Measurements from ENCODE around the gene KLHL26.

DNA sequence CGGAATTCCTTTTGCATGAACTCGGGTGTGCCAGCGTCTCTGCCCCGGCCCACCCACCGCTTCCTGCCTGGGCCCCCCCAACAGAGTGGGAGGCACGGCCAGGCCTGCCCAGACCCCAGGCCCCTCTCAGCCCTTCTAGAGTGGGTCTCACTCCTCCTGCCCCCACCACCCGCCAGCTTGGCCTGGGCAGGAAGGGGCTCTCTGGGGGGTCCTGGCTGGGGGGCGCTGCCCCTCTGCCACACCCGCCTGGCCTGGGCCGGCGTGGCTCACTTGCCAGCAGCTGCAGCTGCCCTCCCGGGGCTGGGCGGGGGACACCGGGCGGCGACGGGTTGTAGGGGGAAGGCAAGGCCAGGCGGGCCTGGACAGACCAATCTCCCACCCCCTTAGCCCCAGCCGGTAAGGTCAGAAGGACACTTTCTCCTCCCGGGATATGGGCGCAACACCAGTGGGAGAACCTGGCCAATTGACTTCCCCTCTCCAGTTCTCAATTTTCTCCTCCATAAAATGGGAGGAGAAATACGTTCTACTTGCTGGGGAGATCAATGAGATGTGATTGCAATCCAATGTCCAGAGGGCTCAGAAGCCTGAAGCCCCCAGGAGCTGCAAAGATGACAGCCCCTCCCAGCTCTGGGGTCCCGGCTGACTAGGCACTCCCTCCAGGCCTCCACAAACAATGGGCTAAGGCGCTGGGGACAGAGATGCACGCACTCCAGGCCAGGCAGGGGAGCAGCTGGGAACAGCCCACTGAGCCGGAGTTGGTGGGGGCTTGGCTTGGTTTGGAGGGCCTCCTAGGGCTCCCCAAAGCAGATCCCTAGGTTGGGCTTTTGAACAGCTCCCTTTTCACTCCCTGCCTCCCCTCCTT, 32.6 kb upstream of the KLHL26 start:
- TF ChIP-seq CTCF (IDR thresholded peaks at IDR 0.05) (no peak), POLR2A (IDR thresholded peaks at IDR 0.05) (no peak)

Measured in uterus (tissue), 2 donors.